B cell (primary cell): ENCODE data around the gene HECTD2. TPM values are rescaled to one million over a fixed set of nuclear protein-coding genes. Genes with fewer than 3 reads are reported as not detected.

Experiments used
- ATAC-seq: fragments of 200-7000 bp; cut with Tn5 transposase; one replicate; pipeline ENCODE4 v1.10.0; 2021; ENCODE audit warnings: low read depth, mild to moderate bottlenecking, moderate number of reproducible peaks, moderate library complexity
- CTCF ChIA-PET: fragments of 350-600 bp; sonication (Branson Sonifier 250); formaldehyde crosslinking; loops from one replicate; lab custom pipeline; 2021; ENCODE audit warnings: antibody characterized with exemption, inconsistent platforms; lab: Charles Lee
- POLR2A ChIA-PET: fragments of 350-600 bp; sonication (Branson Sonifier 250); formaldehyde crosslinking; loops from one replicate; lab custom pipeline; 2021; ENCODE audit warnings: antibody characterized with exemption; lab: Charles Lee
- DNase-seq: peaks from one replicate; pipeline ENCODE4 v3.0.0; 2013
- H2AFZ ChIP-seq: 2 replicates; pipeline ENCODE4 v1.6.1; 2012; ENCODE audit warnings: mild to moderate bottlenecking, low read depth, low read length; ENCODE audit not compliant: insufficient read depth, poor library complexity, severe bottlenecking
- H3K27ac ChIP-seq, 2 donors: 1 replicate in 1 of 2; 2 replicates in 1 of 2; pipeline ENCODE4 v1.5.1; 2012 to 2013; ENCODE audit warnings: low read length in 2 of 2, mild to moderate bottlenecking in 2 of 2, moderate library complexity in 1 of 2
- H3K27me3 ChIP-seq, 4 experiments: fragments of 200-600 bp in 1 of 4; sonication (generic) in 1 of 4; replicated peaks in 1 of 4; 1 replicate in 2 of 4; 2 replicates in 2 of 4; pipeline versions ENCODE4 v1.6.1 to v1.7.0; 2013 to 2016; ENCODE audit warnings: low read length in 3 of 4, mild to moderate bottlenecking in 2 of 4, mixed read lengths in 1 of 4, moderate library complexity in 1 of 4; ENCODE audit not compliant: insufficient read depth in 4 of 4, control insufficient read depth in 3 of 4; ENCODE audit errors: control extremely low read depth in 1 of 4
- H3K36me3 ChIP-seq, 2 experiments: replicated peaks in 1 of 2; 1 replicate in 1 of 2; 2 replicates in 1 of 2; pipeline versions ENCODE4 v1.6.1 to v1.7.1; 2013; ENCODE audit warnings: low read length in 1 of 2; ENCODE audit not compliant: insufficient read depth in 2 of 2, control insufficient read depth in 1 of 2; ENCODE audit errors: control extremely low read depth in 1 of 2, extremely low read depth in 1 of 2
- H3K4me1 ChIP-seq, 2 donors: fragments of 200-600 bp in 1 of 2; sonication (generic) in 1 of 2; 1 replicate in 1 of 2; 2 replicates in 1 of 2; pipeline versions ENCODE4 v1.5.1 to v1.6.1; 2013 to 2017; ENCODE audit warnings: low read length in 2 of 2; ENCODE audit not compliant: control insufficient read depth in 2 of 2, insufficient read depth in 2 of 2
- H3K4me2 ChIP-seq: replicated peaks from 2 replicates; pipeline ENCODE3; 2012; ENCODE audit warnings: mild to moderate bottlenecking, low read depth, low read length; ENCODE audit not compliant: poor library complexity, severe bottlenecking
- H3K4me3 ChIP-seq, 5 experiments: fragments of 200-600 bp in 1 of 5; sonication (generic) in 1 of 5; 1 replicate in 3 of 5; 2 replicates in 2 of 5; pipeline versions ENCODE4 v1.5.1 to v1.7.0; 2011 to 2016; ENCODE audit warnings: low read length in 4 of 5, mild to moderate bottlenecking in 4 of 5, low read depth in 2 of 5, control low read depth in 1 of 5, moderate library complexity in 1 of 5; ENCODE audit not compliant: insufficient read depth in 1 of 5; ENCODE audit errors: control extremely low read depth in 1 of 5, extremely low read depth in 1 of 5
- H3K79me2 ChIP-seq: fragments of 200-600 bp; sonication (generic); one replicate; pipeline ENCODE4 v1.6.0; 2016; ENCODE audit warnings: low read length; ENCODE audit not compliant: control insufficient read depth, insufficient read depth
- H3K9ac ChIP-seq: fragments of 200-600 bp; sonication (generic); 2 replicates; pipeline ENCODE4 v1.6.1; 2017; ENCODE audit warnings: mild to moderate bottlenecking, low read length, moderate library complexity
- H3K9me3 ChIP-seq, 3 donors: one replicate each; pipeline versions ENCODE4 v1.6.1 to v1.7.1; 2013; ENCODE audit warnings: low read length in 2 of 3; ENCODE audit not compliant: control insufficient read depth in 2 of 3, insufficient read depth in 1 of 3; ENCODE audit errors: control extremely low read depth in 1 of 3
- H4K20me1 ChIP-seq: 2 replicates; pipeline ENCODE4 v1.6.0; 2012; ENCODE audit warnings: mild to moderate bottlenecking, low read length; ENCODE audit not compliant: insufficient read depth, control insufficient read depth, poor library complexity, severe bottlenecking
- H3K27ac Mint-ChIP-seq: one replicate; pipeline ENCODE4 v1.8.0; 2021; ENCODE audit warnings: mixed read lengths
- H3K27me3 Mint-ChIP-seq: one replicate; pipeline ENCODE4 v1.8.0; 2021; ENCODE audit warnings: mixed read lengths
- H3K4me1 Mint-ChIP-seq: one replicate; pipeline ENCODE4 v1.8.0; 2021; ENCODE audit warnings: mixed read lengths
- H3K4me3 Mint-ChIP-seq: one replicate; pipeline ENCODE4 v1.8.0; 2021; ENCODE audit warnings: mixed read lengths
- H3K9me3 Mint-ChIP-seq: one replicate; pipeline ENCODE4 v1.8.0; 2022; ENCODE audit warnings: mixed read lengths; ENCODE audit not compliant: insufficient read depth
- EZH2 ChIP-seq: IDR thresholded peaks from 2 replicates; pipeline ENCODE4 v1.6.1; 2012; ENCODE audit warnings: borderline replicate concordance, low read depth, mild to moderate bottlenecking, moderate library complexity, low read length; ENCODE audit not compliant: insufficient read depth, poor library complexity, severe bottlenecking
- WGBS: methylation state at CpG from one replicate; pipeline ENCODE4 v1.1.5; 2013; ENCODE audit warnings: missing lambda C conversion rate; ENCODE audit not compliant: insufficient coverage; 5-methylcytosine and 5-hydroxymethylcytosine counted together
- intact Hi-C: fragments of 100-400 bp; cut with micrococcal nuclease; formaldehyde crosslinking; loops from one replicate; pipeline ENCODE4 v1.10.0; 2022
- polyA plus RNA-seq: library from polyadenylated mRNA; depleted of rRNA; stranded (reverse); fragments of >200 nt; gene quantifications from 2 replicates; pipeline ENCODE4 v1.2.3, GENCODE V29; 2012
- total RNA-seq, 2 donors: library from RNA; stranded (reverse); fragments of 120-200 nt in 1 of 2; gene quantifications; 1 replicate in 1 of 2; 2 replicates in 1 of 2; pipeline versions ENCODE4 v1.2.3 to v1.2.4, GENCODE V29; 2013 to 2022
- TF ChIP-seq, protein P1 (sequence below): fragments of 200-600 bp; IDR thresholded peaks from one replicate; pipeline ENCODE4 v1.8.0; 2022; ENCODE audit warnings: antibody characterized with exemption, mild to moderate bottlenecking

HECTD2 gene
- total and polyA plus RNA-seq, 2 donors (not counting 1 experiment from before 2014, with no cell fraction given) = 2.9 to 7.9 TPM

DNA sequence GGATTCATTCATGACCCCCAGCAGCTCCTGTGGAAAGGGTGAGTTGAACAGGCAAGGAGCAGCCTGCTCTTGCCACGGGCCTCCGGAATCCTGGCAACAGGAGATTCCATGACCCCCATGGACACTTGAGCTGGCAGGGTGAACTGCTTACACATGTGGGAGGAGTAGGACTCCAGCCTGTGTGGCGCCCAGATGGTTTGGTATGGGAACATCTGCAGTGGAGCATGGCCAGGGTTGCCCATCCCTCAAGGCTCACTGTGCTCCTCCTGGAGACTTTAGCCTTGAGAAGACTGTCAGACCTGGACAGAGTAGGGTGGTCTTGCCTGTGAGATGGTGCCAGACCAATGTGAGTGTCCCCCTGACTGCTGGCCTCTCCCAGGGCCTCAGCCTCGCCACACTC, 57.0 kb downstream of the HECTD2 start:
- intact Hi-C loops = no loop called here
- TF ChIP-seq, protein P1, sequence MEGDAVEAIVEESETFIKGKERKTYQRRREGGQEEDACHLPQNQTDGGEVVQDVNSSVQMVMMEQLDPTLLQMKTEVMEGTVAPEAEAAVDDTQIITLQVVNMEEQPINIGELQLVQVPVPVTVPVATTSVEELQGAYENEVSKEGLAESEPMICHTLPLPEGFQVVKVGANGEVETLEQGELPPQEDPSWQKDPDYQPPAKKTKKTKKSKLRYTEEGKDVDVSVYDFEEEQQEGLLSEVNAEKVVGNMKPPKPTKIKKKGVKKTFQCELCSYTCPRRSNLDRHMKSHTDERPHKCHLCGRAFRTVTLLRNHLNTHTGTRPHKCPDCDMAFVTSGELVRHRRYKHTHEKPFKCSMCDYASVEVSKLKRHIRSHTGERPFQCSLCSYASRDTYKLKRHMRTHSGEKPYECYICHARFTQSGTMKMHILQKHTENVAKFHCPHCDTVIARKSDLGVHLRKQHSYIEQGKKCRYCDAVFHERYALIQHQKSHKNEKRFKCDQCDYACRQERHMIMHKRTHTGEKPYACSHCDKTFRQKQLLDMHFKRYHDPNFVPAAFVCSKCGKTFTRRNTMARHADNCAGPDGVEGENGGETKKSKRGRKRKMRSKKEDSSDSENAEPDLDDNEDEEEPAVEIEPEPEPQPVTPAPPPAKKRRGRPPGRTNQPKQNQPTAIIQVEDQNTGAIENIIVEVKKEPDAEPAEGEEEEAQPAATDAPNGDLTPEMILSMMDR = no peak
- no peak for TF ChIP-seq EZH2
- Mint-ChIP-seq H3K4me3 (no peak overlapping the region), H3K27me3 (no peaks in the 10 kb centered on the region), H3K9me3 (peaks cover 9% of the 10 kb centered on the region), H3K4me1 (no peaks in the 10 kb centered on the region), H3K27ac (no peak overlapping the region)
- Histone ChIP-seq H2AFZ (no peak overlapping the region), H3K36me3 (no peaks in the 10 kb centered on the region), H3K9ac (no peak overlapping the region), H3K4me3 (no peak overlapping the region), H3K4me1 (no peaks in the 10 kb centered on the region), H3K79me2 (no peaks in the 10 kb centered on the region), H3K27ac (no peak overlapping the region), H3K27me3 (no peaks in the 10 kb centered on the region), H3K9me3 (peaks cover 0 to 10% (median 0%) of the 10 kb centered on the region in 3 donors), H4K20me1 (no peaks in the 10 kb centered on the region), H3K4me2 (no peak overlapping the region)
- 99% methylated on average over 4 of the region's 4 CpGs for WGBS
- DNase-seq = no peak
- ChIA-PET POLR2A (no interaction called here), CTCF (no interaction called here)
- ATAC-seq = no peak

DNA sequence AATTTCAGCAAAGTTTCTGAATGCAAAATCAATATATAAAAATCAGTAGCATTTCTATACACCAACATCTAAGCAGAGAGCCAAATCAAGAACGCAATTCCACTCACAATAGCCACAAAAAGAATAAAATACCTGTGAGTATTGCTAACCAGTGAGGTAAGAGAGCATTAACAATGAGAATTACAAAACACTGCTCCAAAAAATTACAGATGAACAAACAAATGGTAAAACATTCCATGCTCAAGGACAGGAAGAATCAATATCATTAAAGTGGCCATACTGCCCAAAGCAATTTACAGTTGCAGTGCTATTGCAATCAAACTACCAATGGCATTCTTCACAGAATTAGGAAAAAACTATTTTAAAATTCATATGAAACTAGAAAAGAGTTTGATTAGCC, 61.5 kb downstream of the HECTD2 start:
- no peak overlapping the region for H3K9ac ChIP-seq
- H3K4me1 ChIP-seq = no peaks in the 10 kb centered on the region
- no peaks in the 10 kb centered on the region for H3K79me2 ChIP-seq
- TF ChIP-seq EZH2 = no peak
- TF ChIP-seq, protein P1 = no peak
- no peak overlapping the region for H2AFZ ChIP-seq
- H3K36me3 ChIP-seq = no peaks in the 10 kb centered on the region
- no peak overlapping the region for H3K27ac ChIP-seq
- H3K4me3 ChIP-seq = no peak overlapping the region
- Mint-ChIP-seq H3K27ac (no peak overlapping the region), H3K27me3 (no peaks in the 10 kb centered on the region), H3K9me3 (peaks cover 6% of the 10 kb centered on the region), H3K4me1 (no peaks in the 10 kb centered on the region), H3K4me3 (no peak overlapping the region)
- peaks cover 0 to 14% (median 0%) of the 10 kb centered on the region in 3 donors for H3K9me3 ChIP-seq
- no peak overlapping the region for H3K4me2 ChIP-seq
- no peak for DNase-seq
- intact Hi-C loops = no loop called here
- no peaks in the 10 kb centered on the region for H3K27me3 ChIP-seq
- CTCF ChIA-PET = no interaction called here
- POLR2A ChIA-PET = no interaction called here
- ATAC-seq = no peak
- WGBS = no CpG with 5 or more reads among the region's 1 CpG
- H4K20me1 ChIP-seq = no peaks in the 10 kb centered on the region
